GF-D8 (cell line): ENCODE results near the gene KPNA3.
"Not testable (repeated sequence)": the region's sequence is repeated elsewhere in the genome, so short reads cannot be mapped to it uniquely, and the experiment has no call there.

Experiments
- DNase-seq: peaks from one replicate; lab custom pipeline; 2025; lab: John Stamatoyannopoulos, UW

The KPNA3 gene

GRCh38 chr13:49806126-49806536 lies 13.6 kb upstream of the KPNA3 start:
- no peak for DNase-seq

- not testable (repeated sequence) for DNase-seq
Measured at GRCh38 chr13:49803047-49803446, 10.6 kb upstream of the KPNA3 start.

- DNase-seq = no peak
Measured at GRCh38 chr13:49802426-49802825, 9.9 kb upstream of the KPNA3 start.

GRCh38 chr13:49791711-49792549 lies 552 bp downstream of the KPNA3 start:
- DNase-seq = peak; percentile 36

- peak; percentile 61 for DNase-seq
Measured at GRCh38 chr13:49791315-49791710, 1.2 kb downstream of the KPNA3 start.

- no peak for DNase-seq
Measured at GRCh38 chr13:49789968-49790367, 2.5 kb downstream of the KPNA3 start.

GRCh38 chr13:49786401-49787008 lies 6.0 kb downstream of the KPNA3 start:
- no peak for DNase-seq

- DNase-seq = no peak
Measured at GRCh38 chr13:49784886-49785570, 7.5 kb downstream of the KPNA3 start.

GRCh38 chr13:49783865-49784264 lies 8.6 kb downstream of the KPNA3 start:
- no peak for DNase-seq

- no peak for DNase-seq
Measured at GRCh38 chr13:49782784-49783183, 9.7 kb downstream of the KPNA3 start.

GRCh38 chr13:49781806-49782205 lies 10.7 kb downstream of the KPNA3 start:
- no peak for DNase-seq

GRCh38 chr13:49779721-49780120 lies 12.8 kb downstream of the KPNA3 start:
- no peak for DNase-seq

- DNase-seq = no peak
Measured at GRCh38 chr13:49777746-49778614, 14.5 kb downstream of the KPNA3 start.

GRCh38 chr13:49776871-49777270 lies 15.6 kb downstream of the KPNA3 start:
- no peak for DNase-seq

GRCh38 chr13:49774376-49775005 lies 18.0 kb downstream of the KPNA3 start:
- DNase-seq = no peak

- no peak for DNase-seq
Measured at GRCh38 chr13:49772828-49773227, 19.7 kb downstream of the KPNA3 start.

GRCh38 chr13:49761811-49762210 lies 30.7 kb downstream of the KPNA3 start:
- not testable (repeated sequence) for DNase-seq

GRCh38 chr13:49760558-49760957 lies 31.9 kb downstream of the KPNA3 start:
- no peak for DNase-seq

GRCh38 chr13:49759503-49759902 lies 33.0 kb downstream of the KPNA3 start:
- no peak for DNase-seq

GRCh38 chr13:49756263-49756662 lies 36.2 kb downstream of the KPNA3 start:
- no peak for DNase-seq

- no peak for DNase-seq
Measured at GRCh38 chr13:49754146-49754545, 38.3 kb downstream of the KPNA3 start.

- no peak for DNase-seq
Measured at GRCh38 chr13:49749848-49750247, 42.6 kb downstream of the KPNA3 start.
